Cardiac fibroblast (primary cell): ENCODE data around the gene IFIT2.
A peak's percentile ranks its signal among the peaks of the same experiment; 100 is the strongest.
"Not testable (repeated sequence)": the region's sequence is repeated elsewhere in the genome, so short reads cannot be mapped to it uniquely, and the experiment has no call there.

Source experiments
- DNase-seq, 2 donors: peaks; one replicate each; pipeline versions ENCODE4 v3.0.0 to v3.0.0-alpha.2; 2010; ENCODE audit warnings: low read depth in 2 of 2
- H3K4me3 ChIP-seq, 2 donors: replicated peaks in 1 of 2; 1 replicate in 1 of 2; 2 replicates in 1 of 2; pipeline ENCODE4 v1.5.1; 2011; ENCODE audit warnings: low read depth in 2 of 2, low read length in 2 of 2, mild to moderate bottlenecking in 2 of 2, moderate library complexity in 1 of 2
- CTCF ChIP-seq: IDR thresholded peaks from one replicate; pipeline ENCODE4 v1.5.1; 2011; ENCODE audit warnings: low read depth, mild to moderate bottlenecking, low read length, inconsistent platforms

Gene IFIT2

GRCh38 chr10:89279421-89279869, 22.4 kb upstream of the IFIT2 start:
- TF ChIP-seq CTCF: no peak
- DNase-seq: peak; percentile 67 to 92
- no peak overlapping the region for H3K4me3 ChIP-seq

- no peak overlapping the region for H3K4me3 ChIP-seq
- TF ChIP-seq CTCF: no peak
- DNase-seq: peak in 1 of 2 donors; percentile 27
These were observed 21.3 kb upstream of the IFIT2 start for GRCh38 chr10:89280508-89280907.

DNA sequence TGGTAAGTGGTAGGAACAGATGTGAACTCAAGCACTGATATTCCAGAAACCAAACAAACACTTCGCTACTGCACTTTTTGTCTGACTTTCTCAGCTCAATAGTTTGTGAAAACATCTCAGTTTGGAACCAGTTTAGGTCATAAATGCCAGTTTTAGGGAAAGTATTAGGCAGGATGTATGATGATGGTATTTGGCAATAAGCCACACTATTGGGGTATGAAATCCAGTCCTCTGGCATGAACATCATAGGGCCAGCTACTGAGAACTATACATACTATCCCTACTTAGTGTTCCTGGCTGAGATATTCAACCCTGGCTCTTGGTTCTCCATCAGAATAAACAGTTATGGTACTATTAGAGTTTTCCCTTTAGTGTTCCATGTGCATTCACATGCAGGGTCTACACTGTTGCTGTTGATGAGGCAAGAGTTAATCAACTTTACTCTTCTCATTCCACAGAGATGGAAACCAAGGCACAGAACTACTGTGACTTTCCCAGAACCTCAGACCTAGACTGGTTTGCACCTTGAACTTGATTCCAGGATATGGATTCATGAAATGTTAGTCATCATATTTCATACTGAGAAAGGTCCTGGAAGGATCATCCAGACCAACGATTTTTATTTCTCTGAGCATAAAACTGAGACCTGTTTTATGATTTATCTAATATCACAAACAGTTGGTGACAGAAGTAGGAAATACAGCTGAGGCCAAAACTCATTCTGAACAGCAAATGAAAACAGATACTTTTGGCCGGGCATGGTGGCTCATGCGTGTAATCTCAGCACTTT, 20.0 kb upstream of the IFIT2 start:
- peak in 1 of 2 donors; percentile 49 for DNase-seq
- TF ChIP-seq CTCF: no peak

GRCh38 chr10:89283025-89283935, 18.6 kb upstream of the IFIT2 start:
- no peak for TF ChIP-seq CTCF
- DNase-seq: peak; percentile 34 to 63
- no peak overlapping the region for H3K4me3 ChIP-seq

More for the DNA sequence above, 20.0 kb upstream of the IFIT2 start:
- no peak overlapping the region for H3K4me3 ChIP-seq

DNA sequence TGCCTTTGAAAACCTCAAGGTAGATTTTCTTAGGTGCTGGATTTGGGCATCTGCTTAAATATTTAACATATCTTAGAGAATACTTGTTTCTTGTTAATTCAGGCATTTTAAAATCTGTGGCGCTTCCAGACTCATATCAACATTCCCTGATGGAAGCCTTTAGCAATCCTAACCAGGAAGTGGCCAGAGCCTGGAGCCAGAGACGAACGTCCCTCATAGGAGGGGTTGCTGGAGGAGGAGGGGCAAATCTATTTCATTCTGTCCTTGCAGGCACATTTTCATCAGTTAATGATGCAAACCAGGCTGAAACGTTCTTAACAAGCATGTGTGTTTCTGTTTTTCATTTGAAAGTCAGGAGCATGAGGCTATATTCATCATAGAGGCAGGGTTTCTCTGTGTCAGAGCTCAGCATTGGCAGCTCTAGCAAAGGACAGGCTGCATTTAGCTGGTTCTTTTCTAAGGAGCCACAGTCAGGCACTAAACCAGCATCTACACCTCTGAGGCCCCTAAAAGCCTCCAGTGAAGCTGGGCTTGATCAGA, 17.8 kb upstream of the IFIT2 start:
- peak; percentile 69 to 91 for DNase-seq
- no peak overlapping the region for H3K4me3 ChIP-seq
- TF ChIP-seq CTCF: no peak

GRCh38 chr10:89284711-89285110, 17.1 kb upstream of the IFIT2 start:
- H3K4me3 ChIP-seq, DNase-seq: not testable (repeated sequence)

DNA sequence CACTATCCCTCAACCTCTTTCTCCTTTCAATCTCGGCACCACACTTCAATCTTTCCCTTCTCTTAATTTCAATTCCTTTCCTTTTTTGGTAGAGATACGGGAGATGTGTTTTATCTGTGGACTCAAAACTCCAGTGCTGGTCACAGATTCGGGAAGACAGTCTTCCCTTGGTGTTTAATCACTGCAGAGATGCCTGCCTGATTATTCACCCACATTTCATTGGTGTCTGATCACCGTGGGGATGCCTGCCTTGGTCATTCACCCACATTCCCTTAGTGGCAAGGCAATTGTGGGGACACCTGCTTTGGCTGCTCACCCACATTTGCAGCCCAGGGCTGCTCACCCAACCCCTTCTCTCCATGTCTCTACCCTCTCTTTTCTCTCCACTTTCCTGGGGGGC, 16.5 kb upstream of the IFIT2 start:
- H3K4me3 ChIP-seq: not testable (repeated sequence)
- DNase-seq: peak in 1 of 2 donors; percentile 49
